Activated B cell treated with CpG ODN at 0.5 μM for 24 hours (primary cell): Measurements from ENCODE around the gene MARS1. TPM values are rescaled to one million over a fixed set of nuclear protein-coding genes. Genes with fewer than 3 reads are reported as not detected.
"Not testable (repeated sequence)": the region's sequence is repeated elsewhere in the genome, so short reads cannot be mapped to it uniquely, and the experiment has no call there.

ENCODE experiments used
- ATAC-seq: fragments of 200-7000 bp; cut with Tn5 transposase; one replicate; pipeline ENCODE4 v1.10.0; 2021; ENCODE audit warnings: low read depth, mild to moderate bottlenecking, moderate library complexity
- CTCF ChIA-PET: fragments of 350-600 bp; sonication (Branson Sonifier 250); formaldehyde crosslinking; loops from one replicate; lab custom pipeline; 2021; ENCODE audit warnings: antibody characterized with exemption; lab: Charles Lee
- POLR2A ChIA-PET: fragments of 350-600 bp; sonication (Branson Sonifier 250); formaldehyde crosslinking; loops from one replicate; lab custom pipeline; 2021; ENCODE audit warnings: antibody characterized with exemption; lab: Charles Lee
- DNase-seq: peaks from one replicate; pipeline ENCODE4 v3.0.0; 2022
- H3K27ac Mint-ChIP-seq: one replicate; pipeline ENCODE4 v1.8.0; 2020; ENCODE audit warnings: mixed read lengths
- H3K27me3 Mint-ChIP-seq: one replicate; pipeline ENCODE4 v1.8.0; 2021; ENCODE audit warnings: mixed read lengths
- H3K36me3 Mint-ChIP-seq: one replicate; pipeline ENCODE4 v1.8.0; 2021; ENCODE audit warnings: low read depth, mixed read lengths
- H3K4me1 Mint-ChIP-seq: one replicate; pipeline ENCODE4 v1.8.0; 2021; ENCODE audit warnings: mixed read lengths
- H3K4me3 Mint-ChIP-seq: one replicate; pipeline ENCODE4 v1.8.0; 2020; ENCODE audit warnings: mild to moderate bottlenecking, mixed read lengths
- H3K9me3 Mint-ChIP-seq: one replicate; pipeline ENCODE4 v1.8.0; 2020; ENCODE audit warnings: mixed read lengths
- CTCF ChIP-seq: fragments of 200-600 bp; IDR thresholded peaks from one replicate; pipeline ENCODE4 v1.8.0; 2022; ENCODE audit warnings: antibody characterized with exemption, mild to moderate bottlenecking
- intact Hi-C: fragments of 100-400 bp; cut with micrococcal nuclease; formaldehyde crosslinking; loops from one replicate; pipeline ENCODE4 v1.15.1; 2024
- total RNA-seq: library from RNA; stranded (reverse); gene quantifications from 2 replicates; pipeline ENCODE4 v1.2.3, GENCODE V29; 2022

The MARS1 gene
- total RNA-seq, 1 donor from 2014 or later = 425 TPM

GRCh38 chr12:57498571-57498970, 10.7 kb downstream of the MARS1 start:
- ATAC-seq (no peak), DNase-seq (no peak)
- Mint-ChIP-seq H3K27me3 (no peaks in the 10 kb centered on the region), H3K4me1 (peaks cover 3% of the 10 kb centered on the region), H3K36me3 (peaks cover 82% of the 10 kb centered on the region), H3K9me3 (no peaks in the 10 kb centered on the region), H3K4me3 (no peak overlapping the region), H3K27ac (no peak overlapping the region)
- intact Hi-C loops = no loop called here
- CTCF ChIA-PET = no interaction called here
- POLR2A ChIA-PET = interaction anchor here (1.4 kb wide), 1 partner anchor 21 kb away, joined by 4 read pairs; no protein-coding TSS in a partner anchor
- TF ChIP-seq CTCF = no peak

GRCh38 chr12:57500213-57500612, 12.3 kb downstream of the MARS1 start:
- TF ChIP-seq CTCF = no peak

GRCh38 chr12:57502311-57502969, 14.6 kb downstream of the MARS1 start:
- H3K4me1 Mint-ChIP-seq, H3K9me3 Mint-ChIP-seq, H3K4me3 Mint-ChIP-seq, H3K27ac Mint-ChIP-seq, H3K27me3 Mint-ChIP-seq, ATAC-seq, intact Hi-C loops, CTCF ChIA-PET, DNase-seq: not testable (repeated sequence)
- POLR2A ChIA-PET = interaction anchor here (1.6 to 2.5 kb wide), 2 partner anchors 18 to 25 kb away, joined by 8 to 18 read pairs; partner anchors contain the start of gene DDIT3
- H3K36me3 Mint-ChIP-seq = peaks cover 84% of the 10 kb centered on the region

More at GRCh38 chr12:57500213-57500612, 12.3 kb downstream of the MARS1 start:
- Mint-ChIP-seq H3K9me3 (no peaks in the 10 kb centered on the region), H3K4me3 (no peak overlapping the region), H3K27me3 (no peaks in the 10 kb centered on the region), H3K4me1 (peaks cover 3% of the 10 kb centered on the region), H3K27ac (no peak overlapping the region), H3K36me3 (peaks cover 90% of the 10 kb centered on the region)
- ChIA-PET CTCF (no interaction called here), POLR2A (interaction anchor here (0.9 to 1.3 kb wide), 3 partner anchors 12 to 19 kb away, joined by 3 to 7 read pairs (median 5); partner anchors contain the start of gene MARS1)
- DNase-seq (no peak), ATAC-seq (no peak)
- intact Hi-C loops = no loop called here

GRCh38 chr12:57506541-57506940, 18.7 kb downstream of the MARS1 start:
- H3K27ac Mint-ChIP-seq, intact Hi-C loops, ATAC-seq, POLR2A ChIA-PET, CTCF ChIA-PET, H3K4me3 Mint-ChIP-seq, H3K9me3 Mint-ChIP-seq, H3K27me3 Mint-ChIP-seq, H3K4me1 Mint-ChIP-seq, DNase-seq: not testable (repeated sequence)
- H3K36me3 Mint-ChIP-seq = peaks cover 76% of the 10 kb centered on the region

- H3K4me1 Mint-ChIP-seq, intact Hi-C loops, H3K27ac Mint-ChIP-seq, H3K4me3 Mint-ChIP-seq, DNase-seq, POLR2A ChIA-PET, H3K9me3 Mint-ChIP-seq, CTCF ChIA-PET, H3K27me3 Mint-ChIP-seq, ATAC-seq: not testable (repeated sequence)
- peaks cover 79% of the 10 kb centered on the region for H3K36me3 Mint-ChIP-seq
Measured at GRCh38 chr12:57507796-57508195, 19.9 kb downstream of the MARS1 start.

- no peaks in the 10 kb centered on the region for H3K9me3 Mint-ChIP-seq
- no peak overlapping the region for H3K27ac Mint-ChIP-seq
- H3K4me1 Mint-ChIP-seq = no peaks in the 10 kb centered on the region
- CTCF ChIA-PET = no interaction called here
- peaks cover 78% of the 10 kb centered on the region for H3K36me3 Mint-ChIP-seq
- no peak for DNase-seq
- no peak overlapping the region for H3K4me3 Mint-ChIP-seq
- POLR2A ChIA-PET = interaction anchor here (0.7 kb wide), 1 partner anchor 217 kb away, joined by 5 read pairs; no protein-coding TSS in a partner anchor
- intact Hi-C loops = no loop called here
- no peaks in the 10 kb centered on the region for H3K27me3 Mint-ChIP-seq
- ATAC-seq = no peak
- TF ChIP-seq CTCF = no peak
Measured at GRCh38 chr12:57511161-57511560, 23.3 kb downstream of the MARS1 start.
